IMR-90 (cell line): Measurements from ENCODE around the gene SLC46A3. TPM values are rescaled to one million over a fixed set of nuclear protein-coding genes. Genes with fewer than 3 reads are reported as not detected.

Experiments
- ATAC-seq: fragments of 200-7000 bp; cut with Tn5 transposase; 2 replicates; pipeline ENCODE4 v1.9.1; 2020; ENCODE audit warnings: low read depth, mild to moderate bottlenecking, moderate library complexity
- BruUV-seq: library from RNA; stranded (reverse); fragments of 400-500 nt; replicated peaks from 2 replicates; lab custom pipeline; 2021; lab: Mats Ljungman, UMichigan
- CTCF ChIA-PET: fragments of 300-600 bp; formaldehyde crosslinking; extraction: SDS; loops from one replicate; lab custom pipeline; 2021; ENCODE audit warnings: antibody characterized with exemption; lab: Yijun Ruan, JAX
- POLR2A ChIA-PET: fragments of 300-600 bp; sonication (Branson Sonifier 250); formaldehyde crosslinking; loops from one replicate; lab custom pipeline; 2022; ENCODE audit warnings: antibody characterized with exemption; ENCODE audit not compliant: unreplicated experiment; lab: Charles Lee
- DNase-seq: peaks from one replicate; pipeline ENCODE4 v3.0.0; 2013
- H2AFZ ChIP-seq: replicated peaks from 2 replicates; pipeline ENCODE3; 2013; ENCODE audit warnings: low read length, mild to moderate bottlenecking; ENCODE audit not compliant: poor library complexity
- H2AK5ac ChIP-seq: 2 replicates; pipeline ENCODE4 v1.6.1; 2013; ENCODE audit warnings: low read depth, low read length, inconsistent platforms
- H2AK9ac ChIP-seq: replicated peaks from 2 replicates; pipeline ENCODE3; 2013; ENCODE audit warnings: mild to moderate bottlenecking, low read depth, low read length, moderate library complexity; ENCODE audit not compliant: poor library complexity
- H2BK120ac ChIP-seq: 2 replicates; pipeline ENCODE4 v1.6.1; 2013; ENCODE audit warnings: low read depth, low read length, inconsistent platforms
- H2BK15ac ChIP-seq: 3 replicates; pipeline ENCODE4 v1.6.1; 2013; ENCODE audit warnings: low read depth, low read length, inconsistent platforms
- H2BK20ac ChIP-seq: 2 replicates; pipeline ENCODE4 v1.6.1; 2013; ENCODE audit warnings: low read depth, mild to moderate bottlenecking, inconsistent platforms, low read length, moderate library complexity
- H2BK5ac ChIP-seq: 2 replicates; pipeline ENCODE4 v1.6.1; 2013; ENCODE audit warnings: mild to moderate bottlenecking, low read depth, low read length, inconsistent platforms; ENCODE audit not compliant: poor library complexity, severe bottlenecking
- H3K14ac ChIP-seq: replicated peaks from 2 replicates; pipeline ENCODE4 v1.6.1; 2013; ENCODE audit warnings: low read depth, low read length, inconsistent platforms
- H3K18ac ChIP-seq: 2 replicates; pipeline ENCODE4 v1.6.1; 2013; ENCODE audit warnings: low read depth, low read length, control low read depth
- H3K23ac ChIP-seq: 2 replicates; pipeline ENCODE4 v1.6.1; 2013; ENCODE audit warnings: low read depth, low read length, inconsistent platforms
- H3K27ac ChIP-seq: 2 replicates; pipeline ENCODE4 v1.5.1; 2013; ENCODE audit warnings: mild to moderate bottlenecking, control low read depth, low read length; ENCODE audit not compliant: insufficient read depth
- H3K27me3 ChIP-seq: 2 replicates; pipeline ENCODE4 v1.6.1; 2013; ENCODE audit warnings: low read length; ENCODE audit not compliant: control insufficient read depth, insufficient read depth
- H3K36me3 ChIP-seq: 2 replicates; pipeline ENCODE4 v1.6.1; 2013; ENCODE audit warnings: low read length, mixed read lengths; ENCODE audit not compliant: control insufficient read depth, insufficient read depth
- H3K4ac ChIP-seq: 2 replicates; pipeline ENCODE4 v1.6.1; 2013; ENCODE audit warnings: low read depth, low read length, inconsistent platforms
- H3K4me1 ChIP-seq: 2 replicates; pipeline ENCODE4 v1.6.1; 2013; ENCODE audit warnings: low read length, mixed read lengths; ENCODE audit not compliant: control insufficient read depth, insufficient read depth
- H3K4me2 ChIP-seq: 2 replicates; pipeline ENCODE4 v1.6.1; 2013; ENCODE audit warnings: low read depth, mild to moderate bottlenecking, control low read depth, low read length, moderate library complexity
- H3K4me3 ChIP-seq: 2 replicates; pipeline ENCODE4 v1.5.1; 2013; ENCODE audit warnings: low read depth, mild to moderate bottlenecking, control low read depth, low read length, moderate library complexity; ENCODE audit not compliant: insufficient read depth
- H3K56ac ChIP-seq: 2 replicates; pipeline ENCODE4 v1.6.1; 2013; ENCODE audit warnings: low read length, inconsistent platforms; ENCODE audit not compliant: insufficient read depth; ENCODE audit errors: extremely low read depth
- H3K79me1 ChIP-seq, 2 experiments: 2 replicates each; pipeline ENCODE4 v1.6.1; 2013; ENCODE audit warnings: low read length in 2 of 2, inconsistent platforms in 1 of 2, low read depth in 1 of 2
- H3K9ac ChIP-seq: 2 replicates; pipeline ENCODE4 v1.6.1; 2013; ENCODE audit warnings: low read depth, low read length, control low read depth
- H3K9me1 ChIP-seq: 2 replicates; pipeline ENCODE4 v1.6.1; 2013; ENCODE audit warnings: low read length, inconsistent platforms; ENCODE audit not compliant: insufficient read depth
- H3K9me3 ChIP-seq: 2 replicates; pipeline ENCODE4 v1.6.1; 2013; ENCODE audit warnings: low read length; ENCODE audit not compliant: control insufficient read depth, insufficient read depth
- H4K20me1 ChIP-seq: 2 replicates; pipeline ENCODE4 v1.6.1; 2013; ENCODE audit warnings: low read length, inconsistent platforms; ENCODE audit not compliant: insufficient read depth
- H4K5ac ChIP-seq: 2 replicates; pipeline ENCODE4 v1.6.1; 2013; ENCODE audit warnings: mild to moderate bottlenecking, low read depth, low read length, control low read depth
- H4K8ac ChIP-seq, 2 experiments: 2 replicates each; pipeline ENCODE4 v1.6.1; 2013; ENCODE audit warnings: low read depth in 2 of 2, low read length in 2 of 2, control low read depth in 1 of 2, inconsistent platforms in 1 of 2
- H4K91ac ChIP-seq: 2 replicates; pipeline ENCODE4 v1.6.1; 2013; ENCODE audit warnings: low read depth, low read length, inconsistent platforms; ENCODE audit not compliant: insufficient read depth
- BHLHE40 ChIP-seq: fragments of 150-350 bp; IDR thresholded peaks from 2 replicates; pipeline ENCODE4 v1.6.1; 2016; ENCODE audit warnings: mild to moderate bottlenecking, low read depth, low read length
- CEBPB ChIP-seq: IDR thresholded peaks from 2 replicates; pipeline ENCODE4 v1.6.1; 2012; ENCODE audit warnings: low read depth, low read length, improper control_type of control experiment
- CHD1 ChIP-seq: IDR thresholded peaks from 2 replicates; pipeline ENCODE4 v1.6.1; 2012; ENCODE audit warnings: low read depth, low read length, improper control_type of control experiment
- CTCF ChIP-seq: conservative IDR thresholded peaks from 2 replicates; pipeline ENCODE4 v1.5.1; 2012; ENCODE audit warnings: mild to moderate bottlenecking, low read depth, low read length, improper control_type of control experiment
- ELK1 ChIP-seq: fragments of 150-350 bp; IDR thresholded peaks from 2 replicates; pipeline ENCODE4 v1.6.1; 2016; ENCODE audit warnings: low read depth, mild to moderate bottlenecking, low read length, moderate library complexity, borderline replicate concordance
- FOS ChIP-seq: fragments of 150-350 bp; IDR thresholded peaks from 2 replicates; pipeline ENCODE4 v1.6.1; 2016; ENCODE audit warnings: low read depth, low read length
- MAFK ChIP-seq: IDR thresholded peaks from 2 replicates; pipeline ENCODE4 v1.6.1; 2012; ENCODE audit warnings: low read depth, low read length, improper control_type of control experiment
- MAZ ChIP-seq: IDR thresholded peaks from 2 replicates; pipeline ENCODE4 v1.6.1; 2012; ENCODE audit warnings: low read depth, mild to moderate bottlenecking, low read length, improper control_type of control experiment, moderate library complexity, borderline replicate concordance
- MXI1 ChIP-seq: IDR thresholded peaks from 2 replicates; pipeline ENCODE4 v1.6.1; 2012; ENCODE audit warnings: low read depth, mild to moderate bottlenecking, low read length, moderate library complexity, borderline replicate concordance
- NFE2L2 ChIP-seq: fragments of 150-350 bp; IDR thresholded peaks from 2 replicates; pipeline ENCODE4 v1.6.1; 2016; ENCODE audit warnings: low read depth, mild to moderate bottlenecking, low read length
- POLR2A ChIP-seq: IDR thresholded peaks from 2 replicates; pipeline ENCODE4 v1.6.1; 2012; ENCODE audit warnings: mild to moderate bottlenecking, low read depth, low read length
- RAD21 ChIP-seq: IDR thresholded peaks from 2 replicates; pipeline ENCODE4 v1.6.1; 2012; ENCODE audit warnings: low read length, improper control_type of control experiment
- RCOR1 ChIP-seq: IDR thresholded peaks from 2 replicates; pipeline ENCODE4 v1.6.1; 2012; ENCODE audit warnings: mild to moderate bottlenecking, low read length, improper control_type of control experiment; ENCODE audit not compliant: insufficient replicate concordance
- RFX5 ChIP-seq: IDR thresholded peaks from 2 replicates; pipeline ENCODE4 v1.8.0; 2012; ENCODE audit warnings: low read depth, mild to moderate bottlenecking, low read length, moderate library complexity
- SMC3 ChIP-seq: fragments of 150-350 bp; IDR thresholded peaks from 2 replicates; pipeline ENCODE4 v1.6.1; 2016; ENCODE audit warnings: low read depth, mild to moderate bottlenecking, antibody characterized with exemption, low read length, moderate library complexity
- USF2 ChIP-seq: fragments of 150-350 bp; IDR thresholded peaks from 2 replicates; pipeline ENCODE4 v1.6.1; 2017; ENCODE audit warnings: mild to moderate bottlenecking, antibody characterized with exemption, low read length, low read depth
- WGBS, 2 experiments: methylation state at CpG; one replicate each; pipeline versions ENCODE4 v1.1.5 to v1.1.7; 2013; ENCODE audit warnings: missing lambda C conversion rate in 2 of 2; ENCODE audit not compliant: insufficient read length in 1 of 2; ENCODE audit errors: extremely low coverage in 2 of 2; 5-methylcytosine and 5-hydroxymethylcytosine counted together
- dilution Hi-C: fragments of 300-500 bp; cut with HindIII; formaldehyde crosslinking; loops from one replicate; pipeline ENCODE4 v1.14.3; 2018; ENCODE audit warnings: low sequenced_read_pairs; ENCODE audit not compliant: unreplicated experiment
- in situ Hi-C: fragments of 300-500 bp; cut with MboI; formaldehyde crosslinking; loops from 3 replicates; pipeline ENCODE4 v1.14.3; 2019; ENCODE audit warnings: low sequenced_read_pairs, inconsistent platforms, mixed read lengths
- intact Hi-C: fragments of 100-400 bp; cut with micrococcal nuclease; formaldehyde crosslinking; loops from 2 replicates; pipeline ENCODE4 v1.10.0; 2022
- polyA plus RNA-seq, 3 experiments: library from polyadenylated mRNA; depleted of rRNA; stranded (reverse); fragments of >200 nt; gene quantifications; 2 replicates each; pipeline ENCODE4 v1.2.3, GENCODE V29; 2012; ENCODE audit warnings: low replicate concordance in 1 of 3
- total RNA-seq: library from RNA; depleted of rRNA; stranded (reverse); fragments of >200 nt; gene quantifications from 2 replicates; pipeline ENCODE4 v1.2.3, GENCODE V29; 2012

Gene SLC46A3
- total and polyA plus RNA-seq, 2 of the 4 experiments (the other 2 are of a cell fraction) = 0.54 to 0.89 TPM

GRCh38 chr13:28684257-28684656, 34.5 kb downstream of the SLC46A3 start:
- intact Hi-C loops = no loop called here

More at GRCh38 chr13:28684257-28684656, 34.5 kb downstream of the SLC46A3 start:
- no peaks in the 10 kb centered on the region for H3K4me1 ChIP-seq
- H3K23ac ChIP-seq = no peak overlapping the region
- no peak overlapping the region for H2BK120ac ChIP-seq
- H3K4ac ChIP-seq = no peak overlapping the region
- no peak overlapping the region for H4K8ac ChIP-seq
- no peak for TF ChIP-seq MAZ
- TF ChIP-seq BHLHE40 = no peak
- no peak for TF ChIP-seq SMC3
- TF ChIP-seq RFX5 = no peak
- TF ChIP-seq ELK1 = no peak
- TF ChIP-seq RCOR1 = no peak
- TF ChIP-seq MXI1 = no peak
- no peak for TF ChIP-seq NFE2L2
- no peak for TF ChIP-seq RAD21
- TF ChIP-seq CTCF = no peak
- TF ChIP-seq POLR2A = no peak
- TF ChIP-seq CEBPB = no peak
- TF ChIP-seq USF2 = no peak
- no peak for TF ChIP-seq CHD1
- no peak for TF ChIP-seq MAFK
- no peak for TF ChIP-seq FOS
- DNase-seq (no peak), ATAC-seq (no peak)
- no peak overlapping the region for H2AK5ac ChIP-seq
- no peaks in the 10 kb centered on the region for H3K27me3 ChIP-seq
- no peak overlapping the region for H3K9ac ChIP-seq
- ChIA-PET POLR2A (no interaction called here), CTCF (no interaction called here)
- H4K5ac ChIP-seq = no peak overlapping the region
- no peak overlapping the region for H4K91ac ChIP-seq
- no CpG with 5 or more reads among the region's 7 CpGs for WGBS, 2 experiments
- H3K9me3 ChIP-seq = no peaks in the 10 kb centered on the region
- no peaks in the 10 kb centered on the region for H4K20me1 ChIP-seq
- no peak overlapping the region for H2BK15ac ChIP-seq
- H3K18ac ChIP-seq = no peak overlapping the region
- H3K4me3 ChIP-seq = no peak overlapping the region
- peak overlapping the region; percentile 65 for H2AFZ ChIP-seq
- H2BK5ac ChIP-seq = no peak overlapping the region
- no peak overlapping the region for H2BK20ac ChIP-seq
- H3K36me3 ChIP-seq = peaks cover 2% of the 10 kb centered on the region
- H3K79me1 ChIP-seq = no peaks in the 10 kb centered on the region
- H3K4me2 ChIP-seq = no peak overlapping the region
- no peak overlapping the region for H3K27ac ChIP-seq
- no peak overlapping the region for H2AK9ac ChIP-seq
- in situ Hi-C loops = no loop called here
- H3K9me1 ChIP-seq = no peaks in the 10 kb centered on the region
- BruUV-seq = no TSS peak
- dilution Hi-C loops = no loop called here
- no peak overlapping the region for H3K56ac ChIP-seq
- H3K14ac ChIP-seq = no peak overlapping the region
